ENCODE data around the gene APOM.

APOM gene

GRCh38 chr6:31622684-31623091 lies 33.0 kb upstream of the APOM start:
- H3K4me3 ChIP-seq (ENCODE audit: low read length) = peak overlapping the region; percentile 92
- no peak for DNase-seq (ENCODE audit: low read depth)
- TF ChIP-seq, protein P1, sequence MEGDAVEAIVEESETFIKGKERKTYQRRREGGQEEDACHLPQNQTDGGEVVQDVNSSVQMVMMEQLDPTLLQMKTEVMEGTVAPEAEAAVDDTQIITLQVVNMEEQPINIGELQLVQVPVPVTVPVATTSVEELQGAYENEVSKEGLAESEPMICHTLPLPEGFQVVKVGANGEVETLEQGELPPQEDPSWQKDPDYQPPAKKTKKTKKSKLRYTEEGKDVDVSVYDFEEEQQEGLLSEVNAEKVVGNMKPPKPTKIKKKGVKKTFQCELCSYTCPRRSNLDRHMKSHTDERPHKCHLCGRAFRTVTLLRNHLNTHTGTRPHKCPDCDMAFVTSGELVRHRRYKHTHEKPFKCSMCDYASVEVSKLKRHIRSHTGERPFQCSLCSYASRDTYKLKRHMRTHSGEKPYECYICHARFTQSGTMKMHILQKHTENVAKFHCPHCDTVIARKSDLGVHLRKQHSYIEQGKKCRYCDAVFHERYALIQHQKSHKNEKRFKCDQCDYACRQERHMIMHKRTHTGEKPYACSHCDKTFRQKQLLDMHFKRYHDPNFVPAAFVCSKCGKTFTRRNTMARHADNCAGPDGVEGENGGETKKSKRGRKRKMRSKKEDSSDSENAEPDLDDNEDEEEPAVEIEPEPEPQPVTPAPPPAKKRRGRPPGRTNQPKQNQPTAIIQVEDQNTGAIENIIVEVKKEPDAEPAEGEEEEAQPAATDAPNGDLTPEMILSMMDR (conservative IDR thresholded peaks at IDR 0.05; ENCODE audit: low read length) = no peak

GRCh38 chr6:31624070-31624469 lies 31.6 kb upstream of the APOM start:
- no peak overlapping the region for H3K4me3 ChIP-seq (ENCODE audit: low read length)
- TF ChIP-seq, protein P1 (conservative IDR thresholded peaks at IDR 0.05; ENCODE audit: low read length) = no peak
- DNase-seq (ENCODE audit: low read depth) = no peak

DNA sequence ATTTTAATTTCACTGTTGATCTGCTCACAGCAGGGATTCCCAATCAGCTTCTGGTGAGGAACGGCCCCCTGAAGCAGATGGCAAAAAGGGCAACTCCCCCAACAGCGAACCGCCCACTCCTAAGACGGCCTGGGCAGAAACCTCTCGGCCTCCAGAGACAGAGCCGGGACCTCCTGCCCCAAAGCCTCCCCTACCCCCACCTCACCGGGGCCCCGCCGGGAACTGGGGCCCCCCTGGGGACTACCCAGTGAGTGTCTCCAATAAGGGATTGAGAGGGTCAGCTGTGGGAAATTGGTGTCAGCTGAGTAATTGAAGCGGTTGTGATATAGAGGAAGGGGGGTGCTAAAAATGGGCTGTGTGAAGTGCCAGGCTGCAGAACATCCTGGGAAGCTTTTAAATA lies 28.7 kb upstream of the APOM start:
- H3K4me3 ChIP-seq (ENCODE audit: low read length) = no peak overlapping the region
- no peak for DNase-seq (ENCODE audit: low read depth)
- TF ChIP-seq, protein P1 (conservative IDR thresholded peaks at IDR 0.05; ENCODE audit: low read length) = no peak

GRCh38 chr6:31627690-31628287 lies 27.9 kb upstream of the APOM start:
- no peak overlapping the region for H3K4me3 ChIP-seq (ENCODE audit: low read length)
- no peak for DNase-seq (ENCODE audit: low read depth)
- TF ChIP-seq, protein P1 (conservative IDR thresholded peaks at IDR 0.05; ENCODE audit: low read length) = no peak

GRCh38 chr6:31629014-31629413 lies 26.7 kb upstream of the APOM start:
- TF ChIP-seq, protein P1 (conservative IDR thresholded peaks at IDR 0.05; ENCODE audit: low read length) = no peak
- DNase-seq (ENCODE audit: low read depth) = no peak
- no peak overlapping the region for H3K4me3 ChIP-seq (ENCODE audit: low read length)

GRCh38 chr6:31630177-31630934 lies 25.3 kb upstream of the APOM start:
- TF ChIP-seq, protein P1 (conservative IDR thresholded peaks at IDR 0.05; ENCODE audit: low read length) = no peak
- no peak for DNase-seq (ENCODE audit: low read depth)
- no peak overlapping the region for H3K4me3 ChIP-seq (ENCODE audit: low read length)

- no peak overlapping the region for H3K4me3 ChIP-seq (ENCODE audit: low read length)
- TF ChIP-seq, protein P1 (conservative IDR thresholded peaks at IDR 0.05; ENCODE audit: low read length) = no peak
- no peak for DNase-seq (ENCODE audit: low read depth)
These were observed 24.5 kb upstream of the APOM start for GRCh38 chr6:31631209-31631608.
